ENCODE results near the gene CMTM3.
"Not testable (repeated sequence)": the region's sequence is repeated elsewhere in the genome, so short reads cannot be mapped to it uniquely, and the experiment has no call there.

CMTM3 gene

GRCh38 chr16:66610111-66610820, 5.8 kb downstream of the CMTM3 start:
- no peak for DNase-seq

GRCh38 chr16:66611911-66612310, 7.4 kb downstream of the CMTM3 start:
- DNase-seq: not testable (repeated sequence)

GRCh38 chr16:66612422-66612821, 7.9 kb downstream of the CMTM3 start:
- DNase-seq: no peak

GRCh38 chr16:66614161-66614802, 9.8 kb downstream of the CMTM3 start:
- DNase-seq: no peak

- no peak for DNase-seq
Measured at GRCh38 chr16:66616169-66616568, 11.7 kb downstream of the CMTM3 start.

- DNase-seq: no peak
Measured at GRCh38 chr16:66616592-66616991, 12.1 kb downstream of the CMTM3 start.

GRCh38 chr16:66617010-66617434, 12.5 kb downstream of the CMTM3 start:
- DNase-seq: no peak

GRCh38 chr16:66617728-66618127, 13.2 kb downstream of the CMTM3 start:
- no peak for DNase-seq

GRCh38 chr16:66618588-66619375, 14.3 kb downstream of the CMTM3 start:
- no peak for DNase-seq

- no peak for DNase-seq
Measured at GRCh38 chr16:66619534-66620428, 15.3 kb downstream of the CMTM3 start.

GRCh38 chr16:66620429-66620795, 15.9 kb downstream of the CMTM3 start:
- no peak for DNase-seq

- no peak for DNase-seq
Measured at GRCh38 chr16:66621973-66622372, 17.5 kb downstream of the CMTM3 start.

- DNase-seq: no peak
Measured at GRCh38 chr16:66622863-66623262, 18.4 kb downstream of the CMTM3 start.

GRCh38 chr16:66623755-66624154, 19.3 kb downstream of the CMTM3 start:
- DNase-seq: no peak

GRCh38 chr16:66627611-66628378, 23.3 kb downstream of the CMTM3 start:
- not testable (repeated sequence) for DNase-seq

- DNase-seq: no peak
Measured at GRCh38 chr16:66629856-66630255, 25.4 kb downstream of the CMTM3 start.

- DNase-seq: not testable (repeated sequence)
Measured at GRCh38 chr16:66630561-66631260, 26.2 kb downstream of the CMTM3 start.

- not testable (repeated sequence) for DNase-seq
Measured at GRCh38 chr16:66631558-66631957, 27.1 kb downstream of the CMTM3 start.

- DNase-seq: no peak
Measured at GRCh38 chr16:66634527-66635196, 30.2 kb downstream of the CMTM3 start.

- no peak for DNase-seq
Measured at GRCh38 chr16:66635406-66635805, 30.9 kb downstream of the CMTM3 start.

- DNase-seq: no peak
Measured at GRCh38 chr16:66636199-66636598, 31.7 kb downstream of the CMTM3 start.

Data from right forelimb (tissue), 1 donor.